Neuronal stem cell (in vitro differentiated cells): Measurements from ENCODE around the gene MALRD1.

Experiments used
- DNase-seq: peaks from one replicate; pipeline ENCODE4 v3.0.0-alpha.2; 2013; ENCODE audit warnings: low spot score
- H2AFZ ChIP-seq: one replicate; pipeline ENCODE4 v1.6.1; 2013; ENCODE audit warnings: mild to moderate bottlenecking, low read length, inconsistent platforms
- H2AK5ac ChIP-seq: 2 replicates; pipeline ENCODE4 v1.6.1; 2013; ENCODE audit warnings: low read depth, mild to moderate bottlenecking, inconsistent platforms, low read length, moderate library complexity, mixed read lengths
- H2BK120ac ChIP-seq: 2 replicates; pipeline ENCODE4 v1.6.1; 2013; ENCODE audit warnings: low read depth, mild to moderate bottlenecking, inconsistent platforms, low read length, moderate library complexity, mixed read lengths
- H2BK12ac ChIP-seq: one replicate; pipeline ENCODE4 v1.6.1; 2013; ENCODE audit warnings: low read length, inconsistent platforms
- H2BK15ac ChIP-seq: 2 replicates; pipeline ENCODE4 v1.6.1; 2013; ENCODE audit warnings: mild to moderate bottlenecking, low read length, inconsistent platforms, mixed read lengths
- H2BK5ac ChIP-seq: one replicate; pipeline ENCODE4 v1.6.1; 2013; ENCODE audit warnings: inconsistent platforms, mild to moderate bottlenecking, low read length, moderate library complexity
- H3K14ac ChIP-seq: one replicate; pipeline ENCODE4 v1.6.1; 2013; ENCODE audit warnings: low read length, inconsistent platforms
- H3K18ac ChIP-seq: 2 replicates; pipeline ENCODE4 v1.6.1; 2013; ENCODE audit warnings: low read length, inconsistent platforms
- H3K23ac ChIP-seq: 2 replicates; pipeline ENCODE4 v1.6.1; 2013; ENCODE audit warnings: low read depth, mild to moderate bottlenecking, mixed read lengths, low read length, inconsistent platforms; ENCODE audit not compliant: poor library complexity
- H3K27ac ChIP-seq: replicated peaks from 3 replicates; pipeline ENCODE4 v1.5.1; 2013; ENCODE audit warnings: low read length, inconsistent platforms
- H3K27me3 ChIP-seq, 3 experiments: 2 replicates each; pipeline ENCODE4 v1.6.1; 2013; ENCODE audit warnings: low read length in 3 of 3, mild to moderate bottlenecking in 2 of 3, inconsistent platforms in 1 of 3, low read depth in 1 of 3, mixed read lengths in 1 of 3, moderate library complexity in 1 of 3; ENCODE audit not compliant: control insufficient read depth in 3 of 3, insufficient read depth in 3 of 3
- H3K36me3 ChIP-seq, 2 donors: replicated peaks in 1 of 2; 2 replicates each; pipeline ENCODE4 v1.6.1; 2013; ENCODE audit warnings: low read length in 2 of 2; ENCODE audit not compliant: control insufficient read depth in 2 of 2, insufficient read depth in 2 of 2
- H3K4ac ChIP-seq: 2 replicates; pipeline ENCODE4 v1.6.1; 2013; ENCODE audit warnings: inconsistent platforms, mild to moderate bottlenecking, low read length, moderate library complexity
- H3K4me1 ChIP-seq, 2 donors: 1 replicate in 1 of 2; 2 replicates in 1 of 2; pipeline ENCODE4 v1.6.1; 2013; ENCODE audit warnings: low read length in 2 of 2, low read depth in 1 of 2; ENCODE audit not compliant: control insufficient read depth in 2 of 2, insufficient read depth in 1 of 2
- H3K4me2 ChIP-seq: one replicate; pipeline ENCODE4 v1.6.1; 2013; ENCODE audit warnings: mild to moderate bottlenecking, low read length, inconsistent platforms; ENCODE audit not compliant: insufficient read depth, poor library complexity, severe bottlenecking
- H3K4me3 ChIP-seq, 2 donors: 2 replicates each; pipeline ENCODE4 v1.5.1; 2013; ENCODE audit warnings: low read length in 2 of 2, mild to moderate bottlenecking in 2 of 2, inconsistent platforms in 1 of 2, moderate library complexity in 1 of 2
- H3K79me1 ChIP-seq: one replicate; pipeline ENCODE4 v1.6.1; 2013; ENCODE audit warnings: low read depth, mild to moderate bottlenecking, inconsistent platforms, low read length, moderate library complexity
- H3K9ac ChIP-seq: one replicate; pipeline ENCODE4 v1.6.1; 2013; ENCODE audit warnings: mild to moderate bottlenecking, low read depth, low read length, inconsistent platforms; ENCODE audit not compliant: poor library complexity
- H3K9me3 ChIP-seq, 2 donors: replicated peaks in 1 of 2; 2 replicates each; pipeline versions ENCODE3 to v1.6.1; 2013; ENCODE audit warnings: low read length in 2 of 2, mild to moderate bottlenecking in 2 of 2, inconsistent platforms in 1 of 2, low read depth in 1 of 2, mixed read lengths in 1 of 2, moderate library complexity in 1 of 2; ENCODE audit not compliant: control insufficient read depth in 2 of 2, insufficient read depth in 1 of 2
- H4K8ac ChIP-seq: one replicate; pipeline ENCODE4 v1.6.1; 2013; ENCODE audit warnings: low read depth, mild to moderate bottlenecking, inconsistent platforms, low read length, moderate library complexity
- H4K91ac ChIP-seq: one replicate; pipeline ENCODE4 v1.6.1; 2013; ENCODE audit warnings: low read length, low read depth, mild to moderate bottlenecking, inconsistent platforms; ENCODE audit not compliant: poor library complexity
- WGBS, 2 donors: extraction: QIAGEN DNeasy Blood & Tissue Kit; methylation state at CpG; one replicate each; pipeline ENCODE4 v1.1.7; 2013; ENCODE audit warnings: missing lambda C conversion rate in 2 of 2, mixed read lengths in 1 of 2; ENCODE audit not compliant: insufficient read length in 2 of 2, insufficient replicate concordance in 1 of 2; ENCODE audit errors: extremely low coverage in 2 of 2; 5-methylcytosine and 5-hydroxymethylcytosine counted together

The MALRD1 gene

GRCh38 chr10:19724287-19724686 lies 675.7 kb downstream of the MALRD1 start:
- H2BK5ac ChIP-seq: no peak overlapping the region
- H3K79me1 ChIP-seq: no peaks in the 10 kb centered on the region
- no peak overlapping the region for H3K4me2 ChIP-seq
- DNase-seq: no peak
- no peaks in the 10 kb centered on the region for H3K4me1 ChIP-seq
- H4K91ac ChIP-seq: no peak overlapping the region
- H3K9me3 ChIP-seq: no peaks in the 10 kb centered on the region
- no CpG with 5 or more reads among the region's 1 CpG for WGBS, 2 donors
- no peaks in the 10 kb centered on the region for H3K36me3 ChIP-seq
- H3K23ac ChIP-seq: no peak overlapping the region
- no peak overlapping the region for H4K8ac ChIP-seq
- no peak overlapping the region for H3K18ac ChIP-seq
- H2BK15ac ChIP-seq: no peak overlapping the region
- no peak overlapping the region for H2AFZ ChIP-seq
- no peak overlapping the region for H3K9ac ChIP-seq
- no peak overlapping the region for H3K14ac ChIP-seq
- no peak overlapping the region for H2BK12ac ChIP-seq
- no peak overlapping the region for H3K27ac ChIP-seq
- H2BK120ac ChIP-seq: no peak overlapping the region
- H3K4me3 ChIP-seq: no peak overlapping the region
- no peaks in the 10 kb centered on the region for H3K27me3 ChIP-seq
- H3K4ac ChIP-seq: no peak overlapping the region
- no peak overlapping the region for H2AK5ac ChIP-seq

GRCh38 chr10:19728376-19728775 lies 679.8 kb downstream of the MALRD1 start:
- Histone ChIP-seq H3K18ac (no peak overlapping the region), H3K4ac (no peak overlapping the region), H2AK5ac (no peak overlapping the region), H3K4me1 (no peaks in the 10 kb centered on the region), H4K91ac (no peak overlapping the region), H3K27me3 (no peaks in the 10 kb centered on the region), H3K4me3 (no peak overlapping the region), H3K9me3 (no peaks in the 10 kb centered on the region), H2BK15ac (no peak overlapping the region), H3K36me3 (no peaks in the 10 kb centered on the region), H3K23ac (no peak overlapping the region), H3K14ac (no peak overlapping the region), H2BK5ac (no peak overlapping the region), H2BK12ac (no peak overlapping the region), H3K9ac (no peak overlapping the region), H4K8ac (no peak overlapping the region), H3K4me2 (no peak overlapping the region), H3K79me1 (no peaks in the 10 kb centered on the region), H2BK120ac (no peak overlapping the region), H2AFZ (no peak overlapping the region), H3K27ac (no peak overlapping the region)
- no peak for DNase-seq
- no CpG with 5 or more reads among the region's 2 CpGs for WGBS, 2 donors

- Histone ChIP-seq H2AK5ac (no peak overlapping the region), H3K9me3 (no peaks in the 10 kb centered on the region), H3K14ac (no peak overlapping the region), H2BK5ac (no peak overlapping the region), H3K4ac (no peak overlapping the region), H4K91ac (no peak overlapping the region), H3K23ac (no peak overlapping the region), H3K79me1 (no peaks in the 10 kb centered on the region), H2AFZ (no peak overlapping the region), H2BK15ac (no peak overlapping the region), H3K18ac (no peak overlapping the region), H3K27ac (no peak overlapping the region), H4K8ac (no peak overlapping the region), H2BK12ac (no peak overlapping the region), H2BK120ac (no peak overlapping the region), H3K4me1 (no peaks in the 10 kb centered on the region), H3K4me3 (no peak overlapping the region), H3K4me2 (no peak overlapping the region), H3K36me3 (no peaks in the 10 kb centered on the region), H3K27me3 (no peaks in the 10 kb centered on the region), H3K9ac (no peak overlapping the region)
- DNase-seq: no peak
- WGBS, 2 donors: no CpG with 5 or more reads among the region's 2 CpGs
Observed at GRCh38 chr10:19728964-19729363, 680.4 kb downstream of the MALRD1 start.

- WGBS, 2 donors: no CpG with 5 or more reads among the region's 2 CpGs
- Histone ChIP-seq H2BK15ac (no peak overlapping the region), H3K4me2 (no peak overlapping the region), H3K9me3 (no peaks in the 10 kb centered on the region), H3K9ac (no peak overlapping the region), H3K23ac (no peak overlapping the region), H4K91ac (no peak overlapping the region), H3K36me3 (no peaks in the 10 kb centered on the region), H2BK5ac (no peak overlapping the region), H3K4me3 (no peak overlapping the region), H3K79me1 (no peaks in the 10 kb centered on the region), H2BK120ac (no peak overlapping the region), H3K4me1 (no peaks in the 10 kb centered on the region), H3K18ac (no peak overlapping the region), H3K27me3 (no peaks in the 10 kb centered on the region), H3K14ac (no peak overlapping the region), H4K8ac (no peak overlapping the region), H2AFZ (no peak overlapping the region), H3K4ac (no peak overlapping the region), H3K27ac (no peak overlapping the region), H2BK12ac (no peak overlapping the region), H2AK5ac (no peak overlapping the region)
- no peak for DNase-seq
Observed at GRCh38 chr10:19730167-19730906, 681.7 kb downstream of the MALRD1 start.
